ENCODE measurements around the gene SIM2.
A peak's percentile ranks its signal among the peaks of the same experiment; 100 is the strongest.

The SIM2 gene

GRCh38 chr21:36688324-36688723 is 10.6 kb upstream of the SIM2 start:
- no peak overlapping the region for H3K4me2 ChIP-seq (ENCODE audit: low read length)
- no peak overlapping the region for H3K9ac ChIP-seq (ENCODE audit: low read depth, low read length)
- no peaks in the 10 kb centered on the region for H3K36me3 ChIP-seq (ENCODE audit: insufficient read depth, low read length)
- no peak overlapping the region for H3K4me3 ChIP-seq (ENCODE audit: low read length)
- no peaks in the 10 kb centered on the region for H3K27me3 ChIP-seq (ENCODE audit: control insufficient read depth, insufficient read depth, low read length)
- H3K9me3 ChIP-seq (replicated peaks; ENCODE audit: low read length): no peaks in the 10 kb centered on the region
- H3K4me1 ChIP-seq (ENCODE audit: control insufficient read depth, insufficient read depth, low read length): peaks cover 32% of the 10 kb centered on the region

- Histone ChIP-seq H3K4me1 (ENCODE audit: control insufficient read depth, insufficient read depth, low read length) (peaks cover 32% of the 10 kb centered on the region), H3K27me3 (ENCODE audit: control insufficient read depth, insufficient read depth, low read length) (no peaks in the 10 kb centered on the region), H3K9ac (ENCODE audit: low read depth, low read length) (no peak overlapping the region), H3K4me3 (ENCODE audit: low read length) (no peak overlapping the region), H3K36me3 (ENCODE audit: insufficient read depth, low read length) (no peaks in the 10 kb centered on the region), H3K9me3 (replicated peaks; ENCODE audit: low read length) (no peaks in the 10 kb centered on the region), H3K4me2 (ENCODE audit: low read length) (no peak overlapping the region)
These were observed 9.6 kb upstream of the SIM2 start for GRCh38 chr21:36689324-36689723.

GRCh38 chr21:36690628-36691554 is 8.0 kb upstream of the SIM2 start:
- Histone ChIP-seq H3K4me1 (ENCODE audit: control insufficient read depth, insufficient read depth, low read length) (peaks cover 23% of the 10 kb centered on the region), H3K27me3 (ENCODE audit: control insufficient read depth, insufficient read depth, low read length) (no peaks in the 10 kb centered on the region), H3K36me3 (ENCODE audit: insufficient read depth, low read length) (no peaks in the 10 kb centered on the region), H3K9ac (ENCODE audit: low read depth, low read length) (peak overlapping the region; percentile 94), H3K4me3 (ENCODE audit: low read length) (peak overlapping the region; percentile 36), H3K9me3 (replicated peaks; ENCODE audit: low read length) (no peaks in the 10 kb centered on the region), H3K4me2 (ENCODE audit: low read length) (peak overlapping the region; percentile 99)

GRCh38 chr21:36691555-36692041 is 7.3 kb upstream of the SIM2 start:
- Histone ChIP-seq H3K27me3 (ENCODE audit: control insufficient read depth, insufficient read depth, low read length) (no peaks in the 10 kb centered on the region), H3K9me3 (replicated peaks; ENCODE audit: low read length) (no peaks in the 10 kb centered on the region), H3K4me1 (ENCODE audit: control insufficient read depth, insufficient read depth, low read length) (peaks cover 23% of the 10 kb centered on the region), H3K36me3 (ENCODE audit: insufficient read depth, low read length) (no peaks in the 10 kb centered on the region), H3K4me3 (ENCODE audit: low read length) (peak overlapping the region; percentile 36), H3K9ac (ENCODE audit: low read depth, low read length) (peak overlapping the region; percentile 94), H3K4me2 (ENCODE audit: low read length) (peak overlapping the region; percentile 99)

GRCh38 chr21:36692114-36692834 is 6.6 kb upstream of the SIM2 start:
- Histone ChIP-seq H3K9ac (ENCODE audit: low read depth, low read length) (peak overlapping the region; percentile 94), H3K4me2 (ENCODE audit: low read length) (peak overlapping the region; percentile 99), H3K36me3 (ENCODE audit: insufficient read depth, low read length) (no peaks in the 10 kb centered on the region), H3K27me3 (ENCODE audit: control insufficient read depth, insufficient read depth, low read length) (no peaks in the 10 kb centered on the region), H3K4me3 (ENCODE audit: low read length) (peak overlapping the region; percentile 58), H3K9me3 (replicated peaks; ENCODE audit: low read length) (no peaks in the 10 kb centered on the region), H3K4me1 (ENCODE audit: control insufficient read depth, insufficient read depth, low read length) (peaks cover 23% of the 10 kb centered on the region)

- H3K9me3 ChIP-seq (replicated peaks; ENCODE audit: low read length): no peaks in the 10 kb centered on the region
- H3K27me3 ChIP-seq (ENCODE audit: control insufficient read depth, insufficient read depth, low read length): no peaks in the 10 kb centered on the region
- peak overlapping the region; percentile 58 for H3K4me3 ChIP-seq (ENCODE audit: low read length)
- H3K36me3 ChIP-seq (ENCODE audit: insufficient read depth, low read length): no peaks in the 10 kb centered on the region
- H3K4me1 ChIP-seq (ENCODE audit: control insufficient read depth, insufficient read depth, low read length): peaks cover 25% of the 10 kb centered on the region
- H3K4me2 ChIP-seq (ENCODE audit: low read length): peak overlapping the region; percentile 99
- H3K9ac ChIP-seq (ENCODE audit: low read depth, low read length): peak overlapping the region; percentile 94
These were observed 6.0 kb upstream of the SIM2 start for GRCh38 chr21:36692835-36693488.

- no peaks in the 10 kb centered on the region for H3K27me3 ChIP-seq (ENCODE audit: control insufficient read depth, insufficient read depth, low read length)
- H3K36me3 ChIP-seq (ENCODE audit: insufficient read depth, low read length): no peaks in the 10 kb centered on the region
- H3K9me3 ChIP-seq (replicated peaks; ENCODE audit: low read length): no peaks in the 10 kb centered on the region
- peak overlapping the region; percentile 58 for H3K4me3 ChIP-seq (ENCODE audit: low read length)
- H3K4me2 ChIP-seq (ENCODE audit: low read length): peak overlapping the region; percentile 99
- H3K4me1 ChIP-seq (ENCODE audit: control insufficient read depth, insufficient read depth, low read length): peaks cover 30% of the 10 kb centered on the region
- H3K9ac ChIP-seq (ENCODE audit: low read depth, low read length): peak overlapping the region; percentile 94
These were observed 5.4 kb upstream of the SIM2 start for GRCh38 chr21:36693489-36694030.

- H3K27me3 ChIP-seq (ENCODE audit: control insufficient read depth, insufficient read depth, low read length): no peaks in the 10 kb centered on the region
These were observed 4.8 kb upstream of the SIM2 start for GRCh38 chr21:36694031-36694515.

GRCh38 chr21:36694593-36695282 is 4.2 kb upstream of the SIM2 start:
- no peaks in the 10 kb centered on the region for H3K27me3 ChIP-seq (ENCODE audit: control insufficient read depth, insufficient read depth, low read length)
- H3K36me3 ChIP-seq (ENCODE audit: insufficient read depth, low read length): no peaks in the 10 kb centered on the region
- no peaks in the 10 kb centered on the region for H3K9me3 ChIP-seq (replicated peaks; ENCODE audit: low read length)
- peak overlapping the region; percentile 94 for H3K9ac ChIP-seq (ENCODE audit: low read depth, low read length)
- peaks cover 27% of the 10 kb centered on the region for H3K4me1 ChIP-seq (ENCODE audit: control insufficient read depth, insufficient read depth, low read length)
- H3K4me2 ChIP-seq (ENCODE audit: low read length): peak overlapping the region; percentile 99
- peak overlapping the region; percentile 80 for H3K4me3 ChIP-seq (ENCODE audit: low read length)

More at GRCh38 chr21:36694031-36694515, 4.8 kb upstream of the SIM2 start:
- peak overlapping the region; percentile 94 for H3K9ac ChIP-seq (ENCODE audit: low read depth, low read length)
- H3K36me3 ChIP-seq (ENCODE audit: insufficient read depth, low read length): no peaks in the 10 kb centered on the region
- H3K4me2 ChIP-seq (ENCODE audit: low read length): peak overlapping the region; percentile 99
- peaks cover 30% of the 10 kb centered on the region for H3K4me1 ChIP-seq (ENCODE audit: control insufficient read depth, insufficient read depth, low read length)
- H3K9me3 ChIP-seq (replicated peaks; ENCODE audit: low read length): no peaks in the 10 kb centered on the region
- peak overlapping the region; percentile 80 for H3K4me3 ChIP-seq (ENCODE audit: low read length)

- H3K36me3 ChIP-seq (ENCODE audit: insufficient read depth, low read length): no peaks in the 10 kb centered on the region
- peak overlapping the region; percentile 94 for H3K9ac ChIP-seq (ENCODE audit: low read depth, low read length)
- peak overlapping the region; percentile 99 for H3K4me2 ChIP-seq (ENCODE audit: low read length)
- peaks cover 22% of the 10 kb centered on the region for H3K4me1 ChIP-seq (ENCODE audit: control insufficient read depth, insufficient read depth, low read length)
- H3K9me3 ChIP-seq (replicated peaks; ENCODE audit: low read length): no peaks in the 10 kb centered on the region
- peak overlapping the region; percentile 80 for H3K4me3 ChIP-seq (ENCODE audit: low read length)
- no peaks in the 10 kb centered on the region for H3K27me3 ChIP-seq (ENCODE audit: control insufficient read depth, insufficient read depth, low read length)
These were observed 3.7 kb upstream of the SIM2 start for GRCh38 chr21:36695283-36695634.

Measured in skeletal muscle satellite cell (primary cell).